ENCODE data around the gene SCYGR5.

DNA sequence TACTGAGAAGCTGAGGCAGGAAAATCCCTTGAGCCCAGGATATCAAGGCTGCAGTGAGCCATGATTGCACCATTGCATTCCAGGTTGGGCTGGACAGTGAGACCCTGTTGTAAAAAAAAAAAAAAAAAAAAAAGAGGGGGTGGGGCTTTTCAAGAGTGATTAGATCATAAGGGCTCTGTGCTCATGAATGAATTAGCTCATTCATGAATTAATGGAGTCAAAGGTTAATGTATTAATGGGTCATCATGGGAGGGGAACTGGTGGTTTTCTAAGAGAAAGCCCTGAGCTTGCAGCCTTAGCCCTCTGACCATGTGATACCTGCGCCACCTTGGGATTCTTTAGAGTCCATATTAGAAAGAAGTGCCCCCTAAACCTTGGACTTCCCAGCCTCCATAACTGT is 46.7 kb downstream of the SCYGR5 start:
- no peak for TF ChIP-seq EZH2 (IDR thresholded peaks at IDR 0.05; ENCODE audit: insufficient read depth, poor library complexity, severe bottlenecking)
- TF ChIP-seq EZH2phosphoT487 (IDR thresholded peaks at IDR 0.05; ENCODE audit: insufficient read depth, low read depth) = no peak

Data from GM23248 (cell line).